CMK (cell line): ENCODE measurements around the gene INTS11.

Experiments used
- DNase-seq: peaks from one replicate; pipeline ENCODE4 v3.0.0-alpha.2; 2010; ENCODE audit warnings: low read depth

Gene INTS11

GRCh38 chr1:1299686-1300351, 24.6 kb downstream of the INTS11 start:
- DNase-seq, result no peak

- no peak for DNase-seq
These were observed 25.4 kb downstream of the INTS11 start for GRCh38 chr1:1298861-1299685.

- DNase-seq, result no peak
These were observed 26.5 kb downstream of the INTS11 start for GRCh38 chr1:1297802-1298424.

- DNase-seq, result no peak
These were observed 28.1 kb downstream of the INTS11 start for GRCh38 chr1:1296070-1297061.

- DNase-seq, result no peak
These were observed 29.1 kb downstream of the INTS11 start for GRCh38 chr1:1295154-1295923.

GRCh38 chr1:1294250-1294890, 30.1 kb downstream of the INTS11 start:
- no peak for DNase-seq

- no peak for DNase-seq
These were observed 30.9 kb downstream of the INTS11 start for GRCh38 chr1:1293263-1294249.

- no peak for DNase-seq
These were observed 31.6 kb downstream of the INTS11 start for GRCh38 chr1:1292851-1293250.

GRCh38 chr1:1292442-1292779, 32.0 kb downstream of the INTS11 start:
- no peak for DNase-seq

GRCh38 chr1:1291548-1292441, 32.7 kb downstream of the INTS11 start:
- no peak for DNase-seq

- no peak for DNase-seq
These were observed 33.4 kb downstream of the INTS11 start for GRCh38 chr1:1291023-1291528.

GRCh38 chr1:1290238-1290731, 34.2 kb downstream of the INTS11 start:
- DNase-seq, result no peak

- no peak for DNase-seq
These were observed 37.0 kb downstream of the INTS11 start for GRCh38 chr1:1287288-1288110.

GRCh38 chr1:1286313-1287261, 37.9 kb downstream of the INTS11 start:
- no peak for DNase-seq

- no peak for DNase-seq
These were observed 38.7 kb downstream of the INTS11 start for GRCh38 chr1:1285611-1286311.
